ENCODE results near the gene LAMA3. TPM values are rescaled to one million over a fixed set of nuclear protein-coding genes. Genes with fewer than 3 reads are reported as not detected.

The LAMA3 gene
- total RNA-seq, 2 donors from 2014 or later, result 0.07 TPM; not detected in 1

GRCh38 chr18:23683155-23683554 is 6.1 kb upstream of the LAMA3 start:
- no peak overlapping the region for H3K4me3 Mint-ChIP-seq
- peaks cover 75% of the 10 kb centered on the region for H3K27me3 Mint-ChIP-seq
- H3K36me3 Mint-ChIP-seq (ENCODE audit: low read depth), result peaks cover 6% of the 10 kb centered on the region
- no peak for DNase-seq
- H3K27ac Mint-ChIP-seq, result no peak overlapping the region
- no peak for ATAC-seq
- H3K4me1 Mint-ChIP-seq, result no peaks in the 10 kb centered on the region
- H3K9me3 ChIP-seq (ENCODE audit: control insufficient read depth, low read length, poor library complexity, severe bottlenecking), result no peaks in the 10 kb centered on the region

- H3K36me3 Mint-ChIP-seq (ENCODE audit: low read depth), result peaks cover 6% of the 10 kb centered on the region
- peaks cover 76% of the 10 kb centered on the region for H3K27me3 Mint-ChIP-seq
- no peak overlapping the region for H3K27ac Mint-ChIP-seq
- ATAC-seq, result no peak
- H3K4me3 Mint-ChIP-seq, result no peak overlapping the region
- no peak for DNase-seq
- no peaks in the 10 kb centered on the region for H3K9me3 ChIP-seq (ENCODE audit: control insufficient read depth, low read length, poor library complexity, severe bottlenecking)
- H3K4me1 Mint-ChIP-seq, result peaks cover under 1% of the 10 kb centered on the region
Observed at GRCh38 chr18:23683671-23684070, 5.6 kb upstream of the LAMA3 start.

GRCh38 chr18:23684515-23685197 is 4.6 kb upstream of the LAMA3 start:
- Mint-ChIP-seq H3K27me3 (peaks cover 74% of the 10 kb centered on the region), H3K36me3 (ENCODE audit: low read depth) (no peaks in the 10 kb centered on the region), H3K4me1 (peaks cover 4% of the 10 kb centered on the region), H3K27ac (no peak overlapping the region), H3K4me3 (no peak overlapping the region)
- ATAC-seq (no peak), DNase-seq (no peak)
- H3K9me3 ChIP-seq (ENCODE audit: control insufficient read depth, low read length, poor library complexity, severe bottlenecking), result no peaks in the 10 kb centered on the region

- no peaks in the 10 kb centered on the region for H3K9me3 ChIP-seq (ENCODE audit: control insufficient read depth, low read length, poor library complexity, severe bottlenecking)
- Mint-ChIP-seq H3K36me3 (ENCODE audit: low read depth) (no peaks in the 10 kb centered on the region), H3K27ac (no peak overlapping the region), H3K27me3 (peaks cover 51% of the 10 kb centered on the region), H3K4me1 (peaks cover 4% of the 10 kb centered on the region), H3K4me3 (peak overlapping the region; percentile 76)
- DNase-seq (no peak), ATAC-seq (no peak)
Observed at GRCh38 chr18:23688528-23688927, 725 bp upstream of the LAMA3 start.

GRCh38 chr18:23689616-23690504 is 607 bp downstream of the LAMA3 start:
- DNase-seq, result peak in 1 of 3 donors; percentile 13
- Mint-ChIP-seq H3K4me3 (peak overlapping the region; percentile 77), H3K4me1 (peaks cover 6% of the 10 kb centered on the region), H3K27me3 (peaks cover 50% of the 10 kb centered on the region), H3K36me3 (ENCODE audit: low read depth) (no peaks in the 10 kb centered on the region), H3K27ac (no peak overlapping the region)
- no peaks in the 10 kb centered on the region for H3K9me3 ChIP-seq (ENCODE audit: control insufficient read depth, low read length, poor library complexity, severe bottlenecking)
- ATAC-seq, result peak; percentile 43

GRCh38 chr18:23690505-23691068 is 1.3 kb downstream of the LAMA3 start:
- H3K4me1 Mint-ChIP-seq, result peaks cover 6% of the 10 kb centered on the region
- H3K36me3 Mint-ChIP-seq (ENCODE audit: low read depth), result no peaks in the 10 kb centered on the region
- no peak for ATAC-seq
- H3K27ac Mint-ChIP-seq, result no peak overlapping the region
- no peak for DNase-seq
- no peaks in the 10 kb centered on the region for H3K9me3 ChIP-seq (ENCODE audit: control insufficient read depth, low read length, poor library complexity, severe bottlenecking)
- peaks cover 48% of the 10 kb centered on the region for H3K27me3 Mint-ChIP-seq
- H3K4me3 Mint-ChIP-seq, result peak overlapping the region; percentile 77

GRCh38 chr18:23693846-23694245 is 4.6 kb downstream of the LAMA3 start:
- Mint-ChIP-seq H3K4me1 (peaks cover 6% of the 10 kb centered on the region), H3K4me3 (no peak overlapping the region), H3K27ac (no peak overlapping the region), H3K27me3 (peaks cover 28% of the 10 kb centered on the region), H3K36me3 (ENCODE audit: low read depth) (no peaks in the 10 kb centered on the region)
- ATAC-seq (no peak), DNase-seq (no peak)
- no peaks in the 10 kb centered on the region for H3K9me3 ChIP-seq (ENCODE audit: control insufficient read depth, low read length, poor library complexity, severe bottlenecking)

- Mint-ChIP-seq H3K4me3 (no peak overlapping the region), H3K36me3 (ENCODE audit: low read depth) (no peaks in the 10 kb centered on the region), H3K4me1 (peaks cover 4% of the 10 kb centered on the region), H3K27me3 (peaks cover 34% of the 10 kb centered on the region), H3K27ac (no peak overlapping the region)
- DNase-seq, result no peak
- no peaks in the 10 kb centered on the region for H3K9me3 ChIP-seq (ENCODE audit: control insufficient read depth, low read length, poor library complexity, severe bottlenecking)
- no peak for ATAC-seq
Observed at GRCh38 chr18:23694637-23695430, 5.6 kb downstream of the LAMA3 start.

GRCh38 chr18:23701017-23701416 is 11.8 kb downstream of the LAMA3 start:
- Mint-ChIP-seq H3K4me3 (no peak overlapping the region), H3K27ac (no peak overlapping the region), H3K36me3 (ENCODE audit: low read depth) (peaks cover 4% of the 10 kb centered on the region), H3K27me3 (peaks cover 66% of the 10 kb centered on the region), H3K4me1 (peaks cover 6% of the 10 kb centered on the region)
- no peaks in the 10 kb centered on the region for H3K9me3 ChIP-seq (ENCODE audit: control insufficient read depth, low read length, poor library complexity, severe bottlenecking)
- ATAC-seq (no peak), DNase-seq (no peak)

GRCh38 chr18:23701544-23702064 is 12.4 kb downstream of the LAMA3 start:
- no peak overlapping the region for H3K4me3 Mint-ChIP-seq
- no peak for DNase-seq
- H3K4me1 Mint-ChIP-seq, result peaks cover 6% of the 10 kb centered on the region
- peaks cover 4% of the 10 kb centered on the region for H3K36me3 Mint-ChIP-seq (ENCODE audit: low read depth)
- no peaks in the 10 kb centered on the region for H3K9me3 ChIP-seq (ENCODE audit: control insufficient read depth, low read length, poor library complexity, severe bottlenecking)
- no peak for ATAC-seq
- H3K27ac Mint-ChIP-seq, result no peak overlapping the region
- H3K27me3 Mint-ChIP-seq, result peaks cover 66% of the 10 kb centered on the region

- peaks cover 66% of the 10 kb centered on the region for H3K27me3 Mint-ChIP-seq
- peaks cover 4% of the 10 kb centered on the region for H3K4me1 Mint-ChIP-seq
- DNase-seq (no peak), ATAC-seq (no peak)
- no peak overlapping the region for H3K4me3 Mint-ChIP-seq
- no peaks in the 10 kb centered on the region for H3K9me3 ChIP-seq (ENCODE audit: control insufficient read depth, low read length, poor library complexity, severe bottlenecking)
- H3K27ac Mint-ChIP-seq, result no peak overlapping the region
- peaks cover 4% of the 10 kb centered on the region for H3K36me3 Mint-ChIP-seq (ENCODE audit: low read depth)
Observed at GRCh38 chr18:23702606-23703005, 13.4 kb downstream of the LAMA3 start.

- ATAC-seq, result peak; percentile 87
- Mint-ChIP-seq H3K4me3 (no peak overlapping the region), H3K27me3 (peaks cover 64% of the 10 kb centered on the region), H3K36me3 (ENCODE audit: low read depth) (peaks cover 4% of the 10 kb centered on the region), H3K27ac (no peak overlapping the region), H3K4me1 (peaks cover 4% of the 10 kb centered on the region)
- DNase-seq, result peak in 1 of 3 donors; percentile 13
- no peaks in the 10 kb centered on the region for H3K9me3 ChIP-seq (ENCODE audit: control insufficient read depth, low read length, poor library complexity, severe bottlenecking)
Observed at GRCh38 chr18:23703057-23703986, 14.1 kb downstream of the LAMA3 start.

All from T-helper 17 cell (primary cell).